HepG2 (cell line): Measurements from ENCODE around the gene RIPK3. TPM values are rescaled to one million over a fixed set of nuclear protein-coding genes. Genes with fewer than 3 reads are reported as not detected.

Experiments
- AFF4 ChIP-seq: sonication (generic); formaldehyde crosslinking; IDR thresholded peaks from 2 replicates; pipeline ENCODE4 v1.4.0; 2020; ENCODE audit warnings: missing genetic modification reagents
- BCL6 ChIP-seq: IDR thresholded peaks from 2 replicates; pipeline ENCODE4 v1.6.1; 2016; ENCODE audit warnings: missing genetic modification reagents, missing compliant biosample characterization
- CREB1 ChIP-seq, 2 experiments: fragments of 450-650 bp in 1 of 2; IDR thresholded peaks; 2 replicates each; pipeline ENCODE4 v1.6.1; 2016 to 2017; ENCODE audit warnings: control low read depth in 1 of 2, mild to moderate bottlenecking in 1 of 2, missing compliant biosample characterization in 1 of 2, missing genetic modification characterization in 1 of 2
- DRAP1 ChIP-seq: IDR thresholded peaks from 2 replicates; pipeline ENCODE4 v1.6.1; 2016; ENCODE audit warnings: missing genetic modification reagents, missing compliant biosample characterization
- ELF1 ChIP-seq: sonication (generic); formaldehyde crosslinking; IDR thresholded peaks from 2 replicates; pipeline ENCODE4 v1.4.0; 2020; ENCODE audit warnings: missing genetic modification reagents
- EP300 ChIP-seq, 3 experiments: sonication (generic) in 1 of 3; formaldehyde crosslinking in 1 of 3; IDR thresholded peaks; 2 replicates each; pipeline versions ENCODE4 v1.5.1 to v1.6.1; 2011 to 2020; ENCODE audit warnings: low read depth in 2 of 3, low read length in 2 of 3, borderline replicate concordance in 1 of 3, improper control_type of control experiment in 1 of 3, mild to moderate bottlenecking in 1 of 3, missing genetic modification reagents in 1 of 3, moderate library complexity in 1 of 3
- FOSL1 ChIP-seq: sonication (generic); formaldehyde crosslinking; IDR thresholded peaks from 2 replicates; pipeline ENCODE4 v1.9.0; 2021; ENCODE audit warnings: missing genetic modification reagents, borderline replicate concordance
- HNRNPH1 ChIP-seq: fragments of 200-400 bp; formaldehyde crosslinking; optimal IDR thresholded peaks from 2 replicates; pipeline ENCODE3; 2017; ENCODE audit warnings: mild to moderate bottlenecking, low read depth, low read length
- MAZ ChIP-seq, 2 experiments: sonication (generic) in 1 of 2; formaldehyde crosslinking in 1 of 2; IDR thresholded peaks; 2 replicates each; pipeline versions ENCODE4 v1.5.0 to v1.6.1; 2012 to 2020; ENCODE audit warnings: low read depth in 2 of 2, mild to moderate bottlenecking in 2 of 2, borderline replicate concordance in 1 of 2, improper control_type of control experiment in 1 of 2, low read length in 1 of 2, missing genetic modification reagents in 1 of 2, moderate library complexity in 1 of 2
- MLX ChIP-seq: IDR thresholded peaks from 2 replicates; pipeline ENCODE4 v1.6.1; 2016
- NFE2 ChIP-seq: sonication (generic); formaldehyde crosslinking; IDR thresholded peaks from 2 replicates; pipeline ENCODE4 v1.4.0; 2020; ENCODE audit warnings: missing genetic modification reagents
- NONO ChIP-seq, 2 experiments: fragments of 450-650 bp in 1 of 2; sonication (generic) in 1 of 2; formaldehyde crosslinking in 1 of 2; IDR thresholded peaks in 1 of 2; conservative IDR thresholded peaks in 1 of 2; 2 replicates each; pipeline versions ENCODE4 v1.6.1 to v1.8.0; 2017 to 2022; ENCODE audit warnings: mild to moderate bottlenecking in 1 of 2, missing genetic modification reagents in 1 of 2, moderate library complexity in 1 of 2
- NR2F6 ChIP-seq, 2 experiments: IDR thresholded peaks; 2 replicates each; pipeline ENCODE4 v1.6.1; 2016; ENCODE audit warnings: antibody characterized with exemption in 1 of 2, mild to moderate bottlenecking in 1 of 2
- ONECUT2 ChIP-seq: sonication (generic); formaldehyde crosslinking; IDR thresholded peaks from 2 replicates; pipeline ENCODE4 v1.4.0; 2020; ENCODE audit warnings: missing genetic modification reagents
- ZBTB37 ChIP-seq: sonication (generic); formaldehyde crosslinking; IDR thresholded peaks from 2 replicates; pipeline ENCODE4 v1.4.0; 2020; ENCODE audit warnings: mild to moderate bottlenecking, missing genetic modification reagents
- ZNF10 ChIP-seq: sonication (generic); formaldehyde crosslinking; IDR thresholded peaks from 2 replicates; pipeline ENCODE4 v1.4.0; 2020; ENCODE audit warnings: mild to moderate bottlenecking, low read depth, missing genetic modification reagents, borderline replicate concordance
- ZNF292 ChIP-seq: sonication (generic); formaldehyde crosslinking; IDR thresholded peaks from 2 replicates; pipeline ENCODE4 v1.8.1; 2022; ENCODE audit warnings: mild to moderate bottlenecking, low read depth, missing genetic modification reagents, borderline replicate concordance
- ZNF577 ChIP-seq: sonication (generic); formaldehyde crosslinking; IDR thresholded peaks from 2 replicates; pipeline ENCODE4 v1.4.0; 2020; ENCODE audit warnings: mild to moderate bottlenecking, low read depth, missing genetic modification reagents, borderline replicate concordance
- ZNF614 ChIP-seq: IDR thresholded peaks from 2 replicates; pipeline ENCODE4 v1.6.1; 2018; ENCODE audit warnings: missing biosample characterization, missing genetic modification reagents, inconsistent platforms, borderline replicate concordance
- ZNF619 ChIP-seq: sonication (generic); formaldehyde crosslinking; IDR thresholded peaks from 2 replicates; pipeline ENCODE4 v1.4.0; 2020; ENCODE audit warnings: mild to moderate bottlenecking, missing genetic modification reagents
- ZNF672 ChIP-seq: sonication (generic); formaldehyde crosslinking; IDR thresholded peaks from 2 replicates; pipeline ENCODE4 v1.8.1; 2022; ENCODE audit warnings: missing genetic modification reagents
- polyA plus RNA-seq, 8 experiments: library from polyadenylated mRNA; depleted of rRNA in 3 of 8; stranded (reverse) in 7 of 8; unstranded in 1 of 8; fragments of >200 nt; fragmentation: Illumina TruSeq in 4 of 8; extraction: Trizol in 4 of 8; gene quantifications; 2 replicates each; pipeline versions ENCODE4 v1.2.1 to v1.2.3, GENCODE V29; 2011 to 2016; ENCODE audit warnings: low read depth in 4 of 8, missing spikeins in 1 of 8, mixed read lengths in 1 of 8; ENCODE audit not compliant: insufficient read depth in 1 of 8
- total RNA-seq, 5 experiments: library from RNA; depleted of rRNA; stranded (reverse); fragments of >200 nt; fragmentation: Illumina TruSeq; extraction: Trizol; gene quantifications; 2 replicates each; pipeline ENCODE4 v1.2.3, GENCODE V29; 2016; ENCODE audit warnings: low read depth in 1 of 5

The RIPK3 gene
- total and polyA plus RNA-seq, 2 of the 13 experiments (the other 11 are each of a cell fraction or from before 2014, with no cell fraction given), result not detected

GRCh38 chr14:24317141-24317928 is 22.5 kb downstream of the RIPK3 start (continued):
- TF ChIP-seq ZBTB37, result no peak
- TF ChIP-seq BCL6 (CRISPR knock-in tag), result peak; percentile 53
- TF ChIP-seq ZNF10, result no peak
- no peak for TF ChIP-seq ZNF619
- TF ChIP-seq CREB1 (IDR thresholded peaks at IDR 0.05), result 0 out of 2 replicates have a peak, but pooled peaks have one; percentile 35
- TF ChIP-seq CREB1 (CRISPR knock-in tag; IDR thresholded peaks at IDR 0.05), result no peak
- no peak for TF ChIP-seq NONO (IDR thresholded peaks at IDR 0.05)
- no peak for TF ChIP-seq NONO (CRISPR knock-in tag; conservative IDR thresholded peaks at IDR 0.05)
- TF ChIP-seq DRAP1 (CRISPR knock-in tag), result 0 out of 2 replicates have a peak, but pooled peaks have one; percentile 30
- TF ChIP-seq MAZ (IDR thresholded peaks at IDR 0.05; ENCODE audit: borderline replicate concordance, low read depth, low read length), result no peak
- TF ChIP-seq MAZ (CRISPR knock-in tag; IDR thresholded peaks at IDR 0.05; ENCODE audit: low read depth), result no peak
- TF ChIP-seq ZNF614, result no peak
- no peak for TF ChIP-seq NR2F6 (IDR thresholded peaks at IDR 0.05)
- TF ChIP-seq NR2F6 (CRISPR knock-in tag; IDR thresholded peaks at IDR 0.05), result no peak
- 0 out of 2 replicates have a peak, but pooled peaks have one; percentile 11 for TF ChIP-seq MLX (CRISPR knock-in tag)
- no peak for TF ChIP-seq ZNF672
- TF ChIP-seq NFE2 (CRISPR knock-in tag), result 0 out of 2 replicates have a peak, but pooled peaks have one; percentile 2
- TF ChIP-seq ELF1 (CRISPR knock-in tag), result peak; percentile 23; the same call in 1 of the 2 replicates
- no peak for TF ChIP-seq ZNF577
- TF ChIP-seq ONECUT2, result no peak
- TF ChIP-seq AFF4, result no peak
- TF ChIP-seq FOSL1 (CRISPR knock-in tag), result 0 out of 2 replicates have a peak, but pooled peaks have one; percentile 26
- TF ChIP-seq EP300 (IDR thresholded peaks at IDR 0.05; ENCODE audit: low read depth in 2 of 2, low read length in 2 of 2), result no peak
- TF ChIP-seq EP300 (CRISPR knock-in tag; IDR thresholded peaks at IDR 0.05; ENCODE audit: borderline replicate concordance), result peak; percentile 45; the same call in 1 of the 2 replicates
- TF ChIP-seq ZNF292 (CRISPR knock-in tag), result no peak
- no peak for TF ChIP-seq HNRNPH1
